ENCODE data around the gene BAIAP2L2.
"Not testable (repeated sequence)": the region's sequence is repeated elsewhere in the genome, so short reads cannot be mapped to it uniquely, and the experiment has no call there.

Gene BAIAP2L2, protein sequence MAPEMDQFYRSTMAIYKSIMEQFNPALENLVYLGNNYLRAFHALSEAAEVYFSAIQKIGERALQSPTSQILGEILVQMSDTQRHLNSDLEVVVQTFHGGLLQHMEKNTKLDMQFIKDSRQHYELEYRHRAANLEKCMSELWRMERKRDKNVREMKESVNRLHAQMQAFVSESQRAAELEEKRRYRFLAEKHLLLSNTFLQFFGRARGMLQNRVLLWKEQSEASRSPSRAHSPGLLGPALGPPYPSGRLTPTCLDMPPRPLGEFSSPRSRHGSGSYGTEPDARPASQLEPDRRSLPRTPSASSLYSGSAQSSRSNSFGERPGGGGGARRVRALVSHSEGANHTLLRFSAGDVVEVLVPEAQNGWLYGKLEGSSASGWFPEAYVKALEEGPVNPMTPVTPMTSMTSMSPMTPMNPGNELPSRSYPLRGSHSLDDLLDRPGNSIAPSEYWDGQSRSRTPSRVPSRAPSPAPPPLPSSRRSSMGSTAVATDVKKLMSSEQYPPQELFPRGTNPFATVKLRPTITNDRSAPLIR

DNA sequence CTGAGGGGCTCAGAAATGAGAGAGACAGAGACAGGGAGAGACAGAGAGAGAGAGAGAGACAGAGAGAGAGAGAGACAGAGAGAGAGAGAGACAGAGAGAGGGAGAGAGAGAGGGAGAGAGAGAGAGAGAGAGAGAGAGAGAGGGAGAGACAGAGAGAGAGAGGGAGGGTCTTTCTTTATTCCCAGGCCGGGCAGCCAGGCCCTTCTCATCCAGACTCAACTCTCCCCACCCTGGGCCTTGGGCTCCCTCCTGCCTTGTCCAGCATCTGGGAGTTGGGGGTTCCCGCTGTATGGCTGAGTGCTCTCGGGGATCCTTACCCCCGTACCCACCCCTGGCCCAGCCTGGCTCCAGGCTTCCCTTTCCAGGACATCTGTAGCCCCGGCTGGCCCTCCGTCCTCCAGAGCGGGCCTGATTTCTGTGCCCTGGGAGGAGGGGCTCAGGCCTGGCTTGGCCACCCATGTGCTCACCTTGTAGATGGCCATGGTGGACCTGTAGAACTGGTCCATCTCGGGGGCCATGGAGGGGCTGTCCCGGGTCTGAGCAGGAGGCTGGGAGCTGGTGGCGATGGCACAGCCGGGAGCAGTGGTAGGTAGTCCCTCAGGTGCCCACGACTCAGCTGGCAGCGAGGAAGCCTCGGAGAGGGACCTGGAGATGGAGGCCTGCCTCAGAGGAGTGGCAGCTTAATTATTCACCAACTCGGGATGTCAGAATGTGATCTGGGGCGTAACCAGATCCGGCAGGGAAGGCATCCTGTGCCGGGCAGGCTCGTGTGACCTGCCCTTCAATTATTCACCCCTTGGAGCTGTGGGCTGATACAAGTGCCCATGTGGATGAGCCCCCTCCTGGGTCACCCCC, at the start of gene BAIAP2L2:
TSS of gene BAIAP2L2 (minus strand) at position 677 of the 855 bp plus-strand sequence. CDS start at position 518, 159 bp downstream.
- DNase-seq: no peak

DNA sequence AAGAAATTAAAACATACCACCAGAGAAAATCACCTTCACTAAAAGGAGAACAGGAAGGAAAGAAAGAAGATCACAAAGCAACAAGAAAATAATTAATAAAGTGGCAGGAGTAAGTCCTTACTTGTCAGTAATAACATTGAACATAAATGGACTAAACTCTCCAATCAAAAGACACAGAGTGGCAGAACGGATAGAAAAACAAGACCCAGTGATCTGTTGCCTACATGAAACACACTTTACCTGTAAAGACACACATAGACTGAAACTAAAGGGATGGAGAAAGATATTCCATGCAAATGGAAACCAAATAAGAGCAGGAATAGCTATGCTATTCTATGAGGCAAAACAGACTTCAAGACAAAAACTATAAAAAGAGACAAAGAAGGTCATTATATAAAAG, 45.2 kb upstream of the BAIAP2L2 start:
- DNase-seq: no peak

DNA sequence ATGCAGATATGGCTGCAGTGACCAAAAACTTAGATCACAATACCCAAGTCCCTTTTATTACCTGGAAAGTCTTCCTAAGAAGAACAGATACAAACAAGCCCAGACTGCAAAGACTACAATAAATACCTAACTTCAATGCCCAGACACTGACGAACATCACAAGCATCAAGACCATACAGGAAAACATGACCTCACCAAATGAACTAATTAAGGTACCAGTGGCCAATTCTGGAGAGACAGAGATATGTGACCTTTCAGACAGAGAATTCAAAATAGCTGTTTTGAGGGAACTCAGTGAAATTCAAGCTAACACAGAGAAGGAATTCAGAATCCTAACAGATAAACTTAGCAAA, 44.1 kb upstream of the BAIAP2L2 start:
- DNase-seq: not testable (repeated sequence)

DNA sequence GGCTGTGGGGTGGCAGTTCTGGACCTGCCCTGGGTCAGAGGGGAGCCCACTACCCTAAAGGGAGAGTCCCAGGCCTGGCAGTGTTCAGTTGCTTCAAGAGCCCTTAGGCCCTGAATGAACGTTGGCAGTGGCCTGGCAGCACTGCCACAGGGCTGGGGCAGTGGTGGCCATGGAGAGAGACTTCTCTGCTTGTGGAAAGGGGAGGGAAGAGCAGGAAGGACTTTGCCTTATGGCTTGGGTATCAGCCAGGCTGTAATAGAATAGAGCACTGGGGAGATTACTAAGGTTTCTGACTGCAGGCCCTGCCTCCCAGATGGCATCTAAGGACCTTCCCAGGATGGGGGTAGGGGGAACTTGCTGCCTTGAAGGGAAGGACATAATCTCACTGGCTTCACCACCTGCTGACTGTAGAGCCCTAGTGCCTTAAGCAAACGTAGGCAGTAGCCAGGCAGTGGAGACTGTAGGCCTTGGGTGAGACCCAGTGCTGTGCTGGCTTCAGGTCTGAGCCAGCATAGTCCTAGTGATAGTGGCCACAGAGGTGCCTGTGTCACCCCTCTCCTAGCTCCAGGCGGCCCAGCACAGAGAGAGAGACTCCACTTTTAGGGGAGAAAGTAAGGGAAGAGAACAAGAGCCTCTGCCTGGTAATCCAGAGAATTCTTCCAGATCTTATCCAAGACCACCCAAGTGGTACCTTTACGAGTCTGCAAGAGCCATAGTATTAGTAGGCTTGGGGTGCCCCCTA, 43.5 kb upstream of the BAIAP2L2 start:
- no peak for DNase-seq

DNA sequence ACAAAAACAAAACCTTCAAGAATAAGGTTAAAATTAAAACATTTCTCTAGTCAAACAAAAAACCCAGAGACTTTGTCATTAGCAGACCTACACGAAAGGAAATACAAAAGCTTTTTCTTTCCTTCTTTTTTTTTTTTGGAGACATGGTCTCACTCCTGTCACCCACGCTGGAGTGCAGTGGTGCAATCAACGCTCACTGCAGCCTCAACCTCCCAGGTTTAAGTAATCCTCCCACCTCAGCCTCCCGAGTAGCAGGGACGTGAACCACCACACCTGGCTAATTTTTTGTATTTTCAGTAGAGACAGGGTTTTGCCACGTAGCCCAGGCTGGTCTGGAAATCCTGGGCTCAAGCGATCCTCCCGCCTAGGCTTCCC, 40.6 kb upstream of the BAIAP2L2 start:
- no peak for DNase-seq

DNA sequence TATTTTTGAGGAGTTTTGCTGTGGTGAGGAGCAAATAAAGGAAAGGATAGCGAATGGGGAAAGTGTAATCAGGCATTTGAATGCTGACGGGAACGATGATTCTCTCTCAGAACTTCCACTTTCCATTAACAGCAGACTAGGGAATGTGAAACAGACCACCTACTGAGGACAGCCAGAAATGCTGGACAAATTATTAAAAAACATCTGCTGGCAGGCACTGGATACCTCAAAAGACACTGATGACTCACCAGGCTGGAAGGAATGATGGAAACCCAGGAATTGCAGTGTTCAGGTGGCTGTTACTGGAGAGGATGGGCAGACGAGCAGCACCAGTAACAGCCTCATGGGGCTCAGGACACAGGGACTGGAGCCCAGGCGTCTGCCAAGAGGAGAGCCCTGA, 37.8 kb upstream of the BAIAP2L2 start:
- DNase-seq: no peak

DNA sequence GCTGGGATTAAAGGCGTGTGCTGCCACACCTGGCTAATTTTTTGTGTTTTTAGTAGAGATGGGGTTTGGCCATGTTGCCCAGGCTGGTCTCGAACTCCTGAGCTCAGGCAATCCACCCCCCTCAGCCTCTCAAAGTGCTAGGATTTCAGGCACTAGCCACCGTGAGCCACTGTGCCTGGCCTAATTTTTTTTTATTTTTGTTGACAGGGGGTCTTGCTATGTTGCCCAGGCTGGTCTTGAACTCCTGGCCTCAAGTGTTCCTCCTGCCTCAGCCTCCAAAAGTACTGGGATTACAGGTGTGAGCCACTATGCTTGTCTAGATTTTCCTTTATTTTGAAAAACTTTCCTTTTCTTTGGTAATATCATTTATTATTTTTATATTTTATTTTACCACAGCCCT, 35.7 kb upstream of the BAIAP2L2 start:
- not testable (repeated sequence) for DNase-seq

DNA sequence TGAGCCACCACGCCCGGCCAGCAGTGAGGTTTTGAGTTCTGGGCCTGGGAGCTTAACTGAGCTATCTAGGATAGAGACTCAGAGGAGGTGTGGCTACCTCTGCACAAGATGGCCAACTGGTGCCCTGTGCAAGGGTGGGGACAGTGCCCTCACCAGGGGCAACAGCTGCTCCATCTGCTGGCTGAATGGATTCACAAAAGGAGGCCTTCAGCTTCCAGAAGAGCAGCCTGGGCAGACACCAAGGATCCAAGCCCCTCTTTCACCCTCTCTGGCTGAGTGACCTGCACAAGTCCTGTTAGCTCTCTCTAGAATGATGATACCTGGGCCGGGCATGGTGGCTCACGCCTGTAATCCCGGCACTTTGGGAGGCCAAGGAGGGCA, 33.5 kb upstream of the BAIAP2L2 start:
- no peak for DNase-seq

DNA sequence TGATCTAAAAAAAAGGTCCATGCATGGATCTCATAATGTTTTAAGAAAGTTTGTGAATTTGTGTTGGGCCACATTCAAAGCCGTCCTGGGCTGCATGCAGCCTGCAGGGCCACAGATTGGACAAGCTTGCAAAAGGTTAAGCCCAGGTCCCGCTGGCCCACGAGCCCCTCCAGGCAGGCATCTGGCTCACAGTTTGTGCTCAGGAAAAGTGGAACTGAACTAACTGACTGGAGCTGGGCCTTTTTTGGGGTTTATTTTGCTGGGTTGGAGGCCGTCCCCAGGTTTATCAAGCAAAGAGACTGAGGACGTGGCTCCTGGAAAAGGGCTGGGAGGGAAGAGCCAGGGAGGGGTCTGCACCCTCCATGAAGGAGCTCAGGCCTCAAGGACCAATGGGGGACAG, 32.1 kb upstream of the BAIAP2L2 start:
- no peak for DNase-seq

DNA sequence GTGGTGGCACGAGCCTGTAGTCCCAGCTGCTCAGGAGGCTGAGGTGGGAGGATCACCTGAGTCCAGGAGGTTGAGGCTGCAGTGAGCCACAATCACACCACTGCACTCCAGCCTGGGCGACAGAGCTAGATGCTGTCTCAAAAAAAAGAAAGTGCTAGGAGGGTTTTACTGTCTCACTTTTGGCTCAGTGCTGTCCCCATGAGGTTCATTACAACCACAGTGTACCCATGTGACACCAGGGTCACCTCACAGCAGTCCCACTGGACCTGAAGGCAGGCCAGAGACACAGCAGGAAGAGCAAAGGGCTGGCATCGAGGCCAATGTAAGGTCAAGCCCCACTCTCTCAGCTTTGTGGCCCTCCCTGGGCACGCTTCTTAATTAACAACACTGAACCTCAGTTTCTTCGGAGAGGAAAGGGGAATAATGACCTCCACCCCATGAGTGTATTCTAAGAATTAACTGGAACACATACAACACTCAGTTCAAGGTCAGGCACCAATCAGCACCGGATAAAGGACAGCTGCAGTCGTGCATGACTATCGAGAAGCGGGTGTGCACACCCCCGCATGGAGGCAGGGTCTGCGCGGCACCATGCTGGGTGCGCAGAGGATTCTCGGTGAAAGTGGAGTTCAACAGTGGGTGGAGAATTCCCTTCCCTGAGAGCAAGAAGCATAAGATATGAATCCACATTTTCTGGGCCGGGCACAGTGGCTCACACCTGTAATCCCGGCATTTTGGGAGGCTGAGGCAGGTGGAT, 30.9 kb upstream of the BAIAP2L2 start:
- DNase-seq: no peak

DNA sequence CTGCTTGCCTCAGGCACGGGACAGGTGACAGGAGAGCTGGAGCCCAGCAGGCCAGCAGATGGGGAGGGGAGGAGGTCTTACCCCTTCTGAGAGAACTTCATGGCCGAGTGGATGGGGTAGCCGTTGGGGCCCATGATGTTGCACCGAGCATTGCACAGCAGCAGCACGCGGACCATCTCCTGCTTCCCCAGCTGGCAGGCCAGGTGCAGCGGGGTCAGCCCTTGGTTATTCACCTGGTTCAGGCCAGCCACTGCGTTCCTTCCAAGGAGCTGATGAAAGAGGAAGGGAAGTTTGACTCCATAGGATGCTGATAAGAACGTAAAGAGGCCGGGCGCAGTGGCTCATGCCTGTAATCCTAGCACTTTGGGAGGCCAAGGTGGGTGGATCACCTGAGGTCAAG, 29.4 kb upstream of the BAIAP2L2 start:
- no peak for DNase-seq

DNA sequence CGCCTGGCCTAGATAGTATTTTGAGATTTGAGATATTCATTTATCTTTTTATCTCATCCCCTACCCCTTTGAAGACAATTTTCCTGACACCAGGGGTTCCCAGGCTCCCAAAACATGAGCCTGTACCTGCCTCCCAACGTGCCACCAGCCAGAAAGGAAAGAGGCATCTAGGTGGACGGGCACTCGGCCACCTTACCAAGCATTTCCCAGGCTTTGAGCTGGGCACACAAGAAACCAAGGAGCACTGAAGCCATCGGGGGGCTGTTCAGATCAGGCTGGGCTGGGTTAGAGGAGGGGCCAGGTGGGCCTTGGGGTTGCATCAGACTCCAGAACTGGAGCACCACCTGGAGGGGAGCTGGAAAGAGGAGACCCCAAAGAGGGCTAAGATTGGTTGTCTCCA, 28.5 kb upstream of the BAIAP2L2 start:
- no peak for DNase-seq

DNA sequence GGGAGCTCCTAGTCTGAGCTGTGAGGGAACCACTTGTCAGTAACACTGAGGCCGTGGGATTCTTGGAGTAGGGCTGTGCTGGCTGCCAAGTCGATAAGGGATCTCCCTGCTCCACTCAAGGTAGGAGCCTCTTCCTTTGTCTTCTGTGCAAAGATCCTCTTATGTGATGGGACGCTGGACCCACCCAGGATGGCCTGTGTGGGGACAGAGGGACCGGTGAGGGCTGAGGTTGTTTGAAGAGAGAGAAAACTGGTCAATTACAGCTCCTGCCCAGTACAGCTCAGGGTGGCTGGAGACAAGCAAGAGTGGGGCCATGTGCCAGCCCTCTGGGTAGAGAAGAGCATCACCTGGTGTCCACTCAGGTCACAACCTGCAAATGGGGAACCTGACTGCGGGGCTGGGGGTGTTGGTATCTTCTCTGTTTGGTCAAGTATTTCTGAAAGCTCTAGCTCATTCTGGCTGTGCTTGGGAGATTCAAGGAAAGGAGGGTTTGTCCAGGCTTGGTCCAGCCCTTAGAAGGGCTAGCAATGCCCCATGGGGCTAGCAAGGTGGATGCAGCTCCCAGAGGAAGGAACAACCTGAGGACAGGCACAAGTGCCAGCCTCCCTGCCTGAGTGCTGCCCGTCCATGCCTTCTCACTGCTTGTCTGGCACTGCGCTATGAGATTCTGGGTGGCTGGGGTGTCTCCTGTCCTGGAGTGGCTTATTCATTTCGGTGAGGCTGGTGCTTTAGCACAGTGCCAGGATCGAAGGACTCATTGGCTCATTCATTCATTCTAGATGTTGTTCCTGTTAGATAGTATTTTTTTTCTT, 27.6 kb upstream of the BAIAP2L2 start:
- DNase-seq: no peak

DNA sequence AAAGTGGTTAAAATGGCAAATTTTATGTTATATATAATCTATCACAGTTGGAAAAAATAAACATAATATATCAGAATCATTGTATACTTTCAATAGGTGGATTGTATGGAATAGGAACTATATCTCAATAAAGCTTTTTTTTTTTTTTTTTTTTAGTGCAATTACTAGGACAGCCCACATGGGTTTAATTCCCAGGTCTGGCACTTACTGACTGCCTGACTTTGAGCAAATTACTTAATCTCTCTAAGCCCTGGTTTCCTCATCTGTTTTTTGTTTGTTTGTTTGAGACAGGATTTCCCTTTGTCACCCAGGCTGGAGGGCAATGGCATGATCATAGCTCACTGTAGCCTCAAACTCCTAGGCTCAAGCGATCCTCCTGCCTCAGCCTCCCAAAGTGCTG, 26.1 kb upstream of the BAIAP2L2 start:
- DNase-seq: no peak

DNA sequence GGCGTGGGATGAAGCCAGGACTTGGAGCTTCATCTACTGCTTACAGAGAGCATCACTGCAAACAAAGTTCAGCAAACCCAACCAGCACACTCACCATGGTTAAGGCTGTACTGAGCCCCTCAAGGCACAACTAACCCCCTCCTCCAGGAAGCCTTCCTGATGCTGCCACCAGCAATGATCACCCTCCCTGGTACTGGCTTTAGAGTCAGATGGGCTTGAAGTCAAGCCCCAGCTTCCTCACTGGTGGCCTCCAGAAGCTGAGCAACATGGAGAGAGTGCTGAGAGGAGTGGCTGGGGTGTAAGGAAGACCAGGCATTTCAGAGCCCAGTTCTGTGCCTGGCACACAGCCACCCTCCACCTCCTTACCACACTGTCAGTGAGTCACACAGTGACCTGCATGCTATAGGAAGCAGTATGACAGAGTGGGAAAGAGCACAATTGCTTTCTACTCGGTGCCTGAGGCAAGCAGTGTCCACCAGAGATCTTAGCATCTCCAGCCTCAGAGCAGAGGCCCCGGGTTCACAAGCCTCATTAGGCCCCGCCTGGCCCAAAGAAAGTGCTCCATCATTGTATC, 24.7 kb upstream of the BAIAP2L2 start:
- no peak for DNase-seq

DNA sequence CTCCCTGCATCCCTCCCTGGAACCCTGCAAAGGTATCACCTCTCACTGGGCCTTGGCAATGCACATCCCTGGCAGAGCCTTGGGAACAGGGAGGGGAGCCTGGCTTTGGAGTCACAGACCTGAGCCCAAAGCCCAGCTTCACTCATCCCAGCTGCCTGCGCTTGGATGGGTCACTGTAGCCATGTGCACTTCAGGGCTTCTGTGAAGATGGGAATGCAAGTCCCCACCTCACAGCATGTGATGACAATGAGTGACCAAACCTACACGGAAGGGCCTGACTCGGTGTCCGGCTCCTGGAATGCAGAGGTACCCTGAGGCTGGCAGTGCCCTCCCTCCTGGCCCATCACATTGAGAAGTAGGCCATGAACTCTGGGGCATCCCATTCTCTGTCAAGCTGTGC, 22.8 kb upstream of the BAIAP2L2 start:
- no peak for DNase-seq

DNA sequence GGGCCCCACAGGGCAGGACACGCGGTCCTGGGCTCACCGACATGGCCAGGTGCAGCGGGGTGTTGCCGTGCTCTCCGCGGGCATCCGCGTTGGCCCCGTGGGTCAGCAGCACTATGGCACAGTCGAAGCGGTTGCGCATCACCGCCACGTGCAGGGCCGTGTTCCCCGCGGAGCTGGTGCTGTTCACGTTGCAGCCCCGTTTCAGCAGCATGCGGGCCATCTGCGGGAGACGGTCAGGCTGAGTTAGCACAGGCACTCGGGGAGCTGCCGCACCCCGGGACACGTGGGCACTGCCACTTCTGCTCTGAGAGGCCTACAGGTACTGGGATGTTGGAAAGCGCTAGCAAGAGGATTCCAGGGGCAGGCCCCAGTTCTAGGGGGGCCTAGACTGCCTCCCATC, 22.3 kb upstream of the BAIAP2L2 start:
- no peak for DNase-seq

DNA sequence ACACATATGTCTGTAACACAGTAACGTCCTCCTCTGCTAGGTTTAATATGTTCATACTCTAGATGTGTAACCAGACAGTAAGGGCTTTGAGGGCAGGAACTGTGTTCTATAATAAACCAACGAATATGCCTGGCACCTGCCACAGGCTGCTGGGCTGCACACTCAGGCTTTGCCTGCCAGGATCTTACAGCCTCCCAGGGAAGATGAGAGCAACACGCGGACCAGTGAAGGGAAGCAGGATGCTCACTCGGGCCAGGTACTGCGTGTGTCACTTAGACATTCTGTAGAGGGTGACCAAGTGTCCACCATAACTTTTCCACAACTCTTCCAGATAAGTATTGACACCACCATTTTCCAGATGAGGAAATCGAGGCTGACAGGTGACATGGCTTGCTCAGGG, 21.7 kb upstream of the BAIAP2L2 start:
- DNase-seq: no peak

DNA sequence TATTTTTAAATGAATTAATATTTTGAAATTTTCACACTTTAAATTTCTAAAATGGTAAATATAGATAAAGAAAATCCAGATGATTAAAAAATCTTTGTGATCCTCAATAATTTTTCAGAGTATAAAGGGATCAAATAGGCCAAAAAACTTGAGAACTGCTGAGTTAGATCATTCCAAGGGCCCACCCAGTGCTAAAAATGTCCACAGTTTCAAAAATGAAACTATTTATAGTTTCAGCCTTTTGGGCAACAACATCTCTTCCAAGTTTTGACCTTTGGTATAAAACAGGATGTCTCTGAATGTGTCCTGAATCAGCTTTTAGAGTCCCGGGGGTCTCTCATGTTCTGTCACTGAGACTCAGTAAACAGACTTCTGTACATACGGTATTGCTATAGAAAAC, 20.9 kb upstream of the BAIAP2L2 start:
- DNase-seq: no peak

DNA sequence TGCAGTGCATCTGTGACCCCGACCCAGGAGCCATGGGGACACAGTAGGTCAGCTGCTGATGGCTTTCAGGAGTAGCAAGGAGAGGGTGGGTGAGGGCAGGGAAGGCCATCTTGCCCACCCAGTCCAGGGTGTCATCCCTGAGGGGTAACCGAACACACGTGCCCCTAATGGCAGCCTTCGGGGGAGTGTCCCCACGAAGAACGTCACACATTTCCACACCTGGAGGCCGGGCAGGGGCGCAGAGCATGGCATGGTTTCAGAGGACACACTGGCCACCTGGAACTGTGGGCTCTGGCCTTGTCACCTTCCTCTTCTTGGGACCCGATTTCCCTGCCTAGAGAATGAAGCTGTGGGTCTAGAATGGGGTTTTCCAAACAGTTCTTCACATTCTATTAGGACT, 19.4 kb upstream of the BAIAP2L2 start:
- DNase-seq: no peak

DNA sequence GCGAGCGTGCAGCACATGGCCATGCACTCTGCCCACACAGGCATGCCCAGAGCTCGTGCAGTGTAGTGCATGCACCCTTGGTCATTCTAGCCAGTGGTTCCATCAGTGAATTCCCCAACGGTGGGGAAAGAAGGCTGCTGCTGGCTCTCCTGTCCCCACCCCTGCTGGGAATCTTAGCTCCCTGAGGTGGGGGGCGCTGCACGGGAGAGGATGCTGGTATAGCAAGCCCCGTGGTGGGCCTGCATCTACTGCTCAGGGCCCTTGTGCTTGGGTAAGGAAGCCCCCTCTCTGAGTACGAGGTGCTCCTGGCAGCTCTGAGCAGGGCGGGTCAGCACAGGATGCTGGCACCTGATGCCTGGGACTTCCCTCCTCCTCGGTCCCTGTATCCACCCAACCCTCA, 18.5 kb upstream of the BAIAP2L2 start:
- DNase-seq: no peak
